IPS DF 19.7 (cell line): ENCODE measurements around the gene LRPAP1.

Experiments used
- DNase-seq: peaks from one replicate; pipeline ENCODE4 v3.0.0-alpha.2; 2013; ENCODE audit warnings: low read depth, low spot score

LRPAP1 gene

GRCh38 chr4:3473181-3473950 lies 58.9 kb downstream of the LRPAP1 start:
- DNase-seq = no peak

- no peak for DNase-seq
Observed at GRCh38 chr4:3472411-3473141, 59.6 kb downstream of the LRPAP1 start.

- DNase-seq = no peak
Observed at GRCh38 chr4:3471886-3472285, 60.3 kb downstream of the LRPAP1 start.

GRCh38 chr4:3471098-3471760 lies 61.0 kb downstream of the LRPAP1 start:
- DNase-seq = no peak

GRCh38 chr4:3470244-3471097 lies 61.8 kb downstream of the LRPAP1 start:
- DNase-seq = no peak

GRCh38 chr4:3469386-3470243 lies 62.6 kb downstream of the LRPAP1 start:
- no peak for DNase-seq

- no peak for DNase-seq
Observed at GRCh38 chr4:3468804-3469203, 63.4 kb downstream of the LRPAP1 start.

- DNase-seq = no peak
Observed at GRCh38 chr4:3468154-3468553, 64.1 kb downstream of the LRPAP1 start.

- DNase-seq = no peak
Observed at GRCh38 chr4:3467601-3468031, 64.6 kb downstream of the LRPAP1 start.

- no peak for DNase-seq
Observed at GRCh38 chr4:3466691-3467600, 65.3 kb downstream of the LRPAP1 start.

GRCh38 chr4:3465698-3466671 lies 66.2 kb downstream of the LRPAP1 start:
- DNase-seq = no peak

- no peak for DNase-seq
Observed at GRCh38 chr4:3464911-3465697, 67.1 kb downstream of the LRPAP1 start.

- no peak for DNase-seq
Observed at GRCh38 chr4:3464349-3464905, 67.8 kb downstream of the LRPAP1 start.

- DNase-seq = no peak
Observed at GRCh38 chr4:3463556-3464348, 68.5 kb downstream of the LRPAP1 start.

- DNase-seq = no peak
Observed at GRCh38 chr4:3462790-3463415, 69.3 kb downstream of the LRPAP1 start, which contains the start of gene DOK7. Gene DOK7 (plus strand): TSS chr4:3463306. CDS start chr4:3463376, 70 bp downstream.

- DNase-seq = no peak
Observed at GRCh38 chr4:3462321-3462789, 69.9 kb downstream of the LRPAP1 start.
